ENCODE measurements around the gene DIAPH1. TPM values are rescaled to one million over a fixed set of nuclear protein-coding genes. Genes with fewer than 3 reads are reported as not detected.
A peak's percentile ranks its signal among the peaks of the same experiment; 100 is the strongest.
"Not testable (repeated sequence)": the region's sequence is repeated elsewhere in the genome, so short reads cannot be mapped to it uniquely, and the experiment has no call there.

The DIAPH1 gene
- total RNA-seq, 1 donor, result 22.1 TPM

GRCh38 chr5:141617682-141618029 is 1.1 kb downstream of the DIAPH1 start:
- TF ChIP-seq CTCF (IDR thresholded peaks at IDR 0.05; ENCODE audit: insufficient read depth, low read length), result no peak
- peak overlapping the region; percentile 80 for H3K4me3 ChIP-seq (ENCODE audit: low read depth, low read length)
- peak; percentile 22 for DNase-seq (ENCODE audit: low read depth)

- peak overlapping the region; percentile 80 for H3K4me3 ChIP-seq (ENCODE audit: low read depth, low read length)
- TF ChIP-seq CTCF (IDR thresholded peaks at IDR 0.05; ENCODE audit: insufficient read depth, low read length), result no peak
- DNase-seq (ENCODE audit: low read depth), result peak; percentile 22
Observed at GRCh38 chr5:141617128-141617527, 1.7 kb downstream of the DIAPH1 start.

GRCh38 chr5:141615991-141616720 is 2.6 kb downstream of the DIAPH1 start:
- no peak for DNase-seq (ENCODE audit: low read depth)
- H3K4me3 ChIP-seq (ENCODE audit: low read depth, low read length), result no peak overlapping the region
- no peak for TF ChIP-seq CTCF (IDR thresholded peaks at IDR 0.05; ENCODE audit: insufficient read depth, low read length)

- H3K4me3 ChIP-seq (ENCODE audit: low read depth, low read length), result no peak overlapping the region
- TF ChIP-seq CTCF (IDR thresholded peaks at IDR 0.05; ENCODE audit: insufficient read depth, low read length), result peak; percentile 1
- DNase-seq (ENCODE audit: low read depth), result no peak
Observed at GRCh38 chr5:141613344-141613743, 5.5 kb downstream of the DIAPH1 start.

GRCh38 chr5:141611289-141611688 is 7.5 kb downstream of the DIAPH1 start:
- no peak for DNase-seq (ENCODE audit: low read depth)
- H3K4me3 ChIP-seq (ENCODE audit: low read depth, low read length), result no peak overlapping the region
- TF ChIP-seq CTCF (IDR thresholded peaks at IDR 0.05; ENCODE audit: insufficient read depth, low read length), result no peak

GRCh38 chr5:141609921-141610320 is 8.9 kb downstream of the DIAPH1 start:
- not testable (repeated sequence) for DNase-seq (ENCODE audit: low read depth)

GRCh38 chr5:141609044-141609443 is 9.8 kb downstream of the DIAPH1 start:
- DNase-seq (ENCODE audit: low read depth), result no peak
- TF ChIP-seq CTCF (IDR thresholded peaks at IDR 0.05; ENCODE audit: insufficient read depth, low read length), result no peak
- H3K4me3 ChIP-seq (ENCODE audit: low read depth, low read length), result no peak overlapping the region

More at GRCh38 chr5:141609921-141610320, 8.9 kb downstream of the DIAPH1 start:
- H3K4me3 ChIP-seq (ENCODE audit: low read depth, low read length), result not testable (repeated sequence)
